Activated T-helper 1 cell treated with anti-CD3 and anti-CD28 coated beads, Interleukin-12 subunit alpha, Interleukin-12 subunit beta, Interleukin-2, Interleukin-4 antibody, amounts not matched to agents 30 ng/mL and 10 ng/mL and 1 ng/mL, durations not matched to agents 14 hours and 24 hours and 36 hours (primary cell): ENCODE results near the gene GOLGA1. TPM values are rescaled to one million over a fixed set of nuclear protein-coding genes. Genes with fewer than 3 reads are reported as not detected.

Source experiments
- DNase-seq: peaks from one replicate; pipeline ENCODE4 v3.0.0; 2021; ENCODE audit warnings: low spot score
- H3K27ac Mint-ChIP-seq: one replicate; pipeline ENCODE4 v1.8.0; 2021; ENCODE audit warnings: mild to moderate bottlenecking, mixed read lengths
- H3K27me3 Mint-ChIP-seq: one replicate; pipeline ENCODE4 v1.8.0; 2022; ENCODE audit warnings: mild to moderate bottlenecking, moderate library complexity, mixed read lengths; ENCODE audit not compliant: insufficient read depth
- H3K36me3 Mint-ChIP-seq: one replicate; pipeline ENCODE4 v1.8.0; 2021; ENCODE audit warnings: low read depth, mixed read lengths
- H3K4me1 Mint-ChIP-seq: one replicate; pipeline ENCODE4 v1.8.0; 2021; ENCODE audit warnings: low read depth, mixed read lengths
- H3K4me3 Mint-ChIP-seq: one replicate; pipeline ENCODE4 v1.8.0; 2021; ENCODE audit warnings: mild to moderate bottlenecking, moderate library complexity, mixed read lengths
- H3K9me3 Mint-ChIP-seq: one replicate; pipeline ENCODE4 v1.8.0; 2021; ENCODE audit warnings: mixed read lengths
- intact Hi-C: fragments of 100-400 bp; cut with micrococcal nuclease; formaldehyde crosslinking; loops from one replicate; pipeline ENCODE4 v1.15.1; 2024
- total RNA-seq: library from RNA; stranded (reverse); gene quantifications from 2 replicates; pipeline ENCODE4 v1.2.3, GENCODE V29; 2022

Gene GOLGA1
- total RNA-seq, 1 donor from 2014 or later, result 16.6 TPM

- intact Hi-C loops, result no loop called here
- Mint-ChIP-seq H3K36me3 (no peaks in the 10 kb centered on the region), H3K9me3 (no peaks in the 10 kb centered on the region), H3K4me1 (no peaks in the 10 kb centered on the region), H3K27ac (peak overlapping the region; percentile 8), H3K4me3 (no peak overlapping the region), H3K27me3 (peaks cover 2% of the 10 kb centered on the region)
- no peak for DNase-seq
These were observed 110.3 kb downstream of the GOLGA1 start for GRCh38 chr9:124830593-124830992.

- Mint-ChIP-seq H3K36me3 (no peaks in the 10 kb centered on the region), H3K27me3 (peaks cover 2% of the 10 kb centered on the region), H3K4me1 (no peaks in the 10 kb centered on the region), H3K4me3 (no peak overlapping the region), H3K27ac (no peak overlapping the region), H3K9me3 (no peaks in the 10 kb centered on the region)
- intact Hi-C loops, result no loop called here
- no peak for DNase-seq
These were observed 111.6 kb downstream of the GOLGA1 start for GRCh38 chr9:124829334-124829669.

GRCh38 chr9:124828489-124829333 lies 112.2 kb downstream of the GOLGA1 start:
- intact Hi-C loops, result no loop called here
- H3K36me3 Mint-ChIP-seq, result no peaks in the 10 kb centered on the region
- H3K27me3 Mint-ChIP-seq, result peaks cover 2% of the 10 kb centered on the region
- no peaks in the 10 kb centered on the region for H3K9me3 Mint-ChIP-seq
- no peak overlapping the region for H3K27ac Mint-ChIP-seq
- DNase-seq, result no peak
- no peak overlapping the region for H3K4me3 Mint-ChIP-seq
- H3K4me1 Mint-ChIP-seq, result no peaks in the 10 kb centered on the region

Other genes starting within 250 kb of the GOLGA1 start
- gene NR6A1, start 169.8 kb downstream of the GOLGA1 start, total RNA-seq, result 1.7 and 2.3 TPM in 2 replicates
- gene OLFML2A, start 163.9 kb downstream of the GOLGA1 start, total RNA-seq, result not detected in 2 replicates
- not detected in 2 replicates for gene WDR38, start 87.6 kb downstream of the GOLGA1 start, total RNA-seq
- 1,681 and 1,750 TPM in 2 replicates for gene RPL35, start 79.1 kb downstream of the GOLGA1 start, total RNA-seq
- gene ARPC5L, start 79.0 kb downstream of the GOLGA1 start, total RNA-seq, result 111 and 115 TPM in 2 replicates
- 10.0 and 11.7 TPM in 2 replicates for gene SCAI, start 202.4 kb upstream of the GOLGA1 start, total RNA-seq
- gene PPP6C, start 248.7 kb upstream of the GOLGA1 start, total RNA-seq, result 47.2 and 50.8 TPM in 2 replicates